ENCODE results near the gene SDK1.

SDK1 gene

GRCh38 chr7:4072161-4072925, 771.3 kb downstream of the SDK1 start:
- no peak for TF ChIP-seq CTCF (IDR thresholded peaks at IDR 0.05; ENCODE audit: low read depth, low read length, missing control alignments)
- in situ Hi-C loops (cut with HindIII; ENCODE audit: low sequenced_read_pairs) = no loop called here
- no peak overlapping the region for H3K4me3 ChIP-seq (ENCODE audit: low read depth, low read length)
- DNase-seq (ENCODE audit: low read depth) = no peak

- no peak for DNase-seq (ENCODE audit: low read depth)
- no peak overlapping the region for H3K4me3 ChIP-seq (ENCODE audit: low read depth, low read length)
- in situ Hi-C loops (cut with HindIII; ENCODE audit: low sequenced_read_pairs) = no loop called here
- TF ChIP-seq CTCF (IDR thresholded peaks at IDR 0.05; ENCODE audit: low read depth, low read length, missing control alignments) = no peak
Measured at GRCh38 chr7:4073052-4073451, 772.0 kb downstream of the SDK1 start.

- in situ Hi-C loops (cut with HindIII; ENCODE audit: low sequenced_read_pairs) = no loop called here
- no peak for DNase-seq (ENCODE audit: low read depth)
- H3K4me3 ChIP-seq (ENCODE audit: low read depth, low read length) = no peak overlapping the region
- TF ChIP-seq CTCF (IDR thresholded peaks at IDR 0.05; ENCODE audit: low read depth, low read length, missing control alignments) = no peak
Measured at GRCh38 chr7:4073750-4074149, 772.7 kb downstream of the SDK1 start.

- no peak overlapping the region for H3K4me3 ChIP-seq (ENCODE audit: low read depth, low read length)
- no peak for TF ChIP-seq CTCF (IDR thresholded peaks at IDR 0.05; ENCODE audit: low read depth, low read length, missing control alignments)
- no peak for DNase-seq (ENCODE audit: low read depth)
- in situ Hi-C loops (cut with HindIII; ENCODE audit: low sequenced_read_pairs) = no loop called here
Measured at GRCh38 chr7:4074407-4074806, 773.4 kb downstream of the SDK1 start.

GRCh38 chr7:4074994-4075393, 773.9 kb downstream of the SDK1 start:
- H3K4me3 ChIP-seq (ENCODE audit: low read depth, low read length) = no peak overlapping the region
- in situ Hi-C loops (cut with HindIII; ENCODE audit: low sequenced_read_pairs) = no loop called here
- TF ChIP-seq CTCF (IDR thresholded peaks at IDR 0.05; ENCODE audit: low read depth, low read length, missing control alignments) = no peak
- no peak for DNase-seq (ENCODE audit: low read depth)

GRCh38 chr7:4076701-4077294, 775.7 kb downstream of the SDK1 start:
- no peak for TF ChIP-seq CTCF (IDR thresholded peaks at IDR 0.05; ENCODE audit: low read depth, low read length, missing control alignments)
- in situ Hi-C loops (cut with HindIII; ENCODE audit: low sequenced_read_pairs) = no loop called here
- DNase-seq (ENCODE audit: low read depth) = no peak
- no peak overlapping the region for H3K4me3 ChIP-seq (ENCODE audit: low read depth, low read length)

Measured in astrocyte of the cerebellum (primary cell).